Brain microvascular endothelial cell (primary cell): ENCODE results near the gene PPP2R3B.

ENCODE experiments used
- DNase-seq: peaks from one replicate; pipeline ENCODE4 v3.0.0-alpha.2; 2020
- H3K27ac ChIP-seq: fragments of 250-450 bp; sonication (Bioruptor Pico); 2 replicates; pipeline ENCODE4 v1.5.1; 2020; ENCODE audit warnings: mild to moderate bottlenecking, moderate library complexity
- H3K27me3 ChIP-seq: fragments of 250-450 bp; sonication (Bioruptor Pico); replicated peaks from 2 replicates; pipeline ENCODE4 v1.5.1; 2020; ENCODE audit warnings: mild to moderate bottlenecking
- H3K36me3 ChIP-seq: fragments of 250-450 bp; sonication (Bioruptor Pico); replicated peaks from 2 replicates; pipeline ENCODE4 v1.5.1; 2020; ENCODE audit warnings: mild to moderate bottlenecking
- H3K4me3 ChIP-seq: 2 replicates; pipeline ENCODE4 v1.5.1; 2011; ENCODE audit warnings: low read depth, mild to moderate bottlenecking, control low read depth, low read length, moderate library complexity
- in situ Hi-C: cut with HindIII; loops from 2 replicates; pipeline ENCODE4 v1.10.0; 2017; ENCODE audit warnings: low sequenced_read_pairs, low pct_ligation_motif_present
- TF ChIP-seq, protein P1 (sequence below): IDR thresholded peaks from 2 replicates; pipeline ENCODE4 v1.5.1; 2011; ENCODE audit warnings: low read depth, mild to moderate bottlenecking, moderate library complexity, low read length, control low read depth, inconsistent platforms; ENCODE audit errors: missing control alignments

PPP2R3B gene

DNA sequence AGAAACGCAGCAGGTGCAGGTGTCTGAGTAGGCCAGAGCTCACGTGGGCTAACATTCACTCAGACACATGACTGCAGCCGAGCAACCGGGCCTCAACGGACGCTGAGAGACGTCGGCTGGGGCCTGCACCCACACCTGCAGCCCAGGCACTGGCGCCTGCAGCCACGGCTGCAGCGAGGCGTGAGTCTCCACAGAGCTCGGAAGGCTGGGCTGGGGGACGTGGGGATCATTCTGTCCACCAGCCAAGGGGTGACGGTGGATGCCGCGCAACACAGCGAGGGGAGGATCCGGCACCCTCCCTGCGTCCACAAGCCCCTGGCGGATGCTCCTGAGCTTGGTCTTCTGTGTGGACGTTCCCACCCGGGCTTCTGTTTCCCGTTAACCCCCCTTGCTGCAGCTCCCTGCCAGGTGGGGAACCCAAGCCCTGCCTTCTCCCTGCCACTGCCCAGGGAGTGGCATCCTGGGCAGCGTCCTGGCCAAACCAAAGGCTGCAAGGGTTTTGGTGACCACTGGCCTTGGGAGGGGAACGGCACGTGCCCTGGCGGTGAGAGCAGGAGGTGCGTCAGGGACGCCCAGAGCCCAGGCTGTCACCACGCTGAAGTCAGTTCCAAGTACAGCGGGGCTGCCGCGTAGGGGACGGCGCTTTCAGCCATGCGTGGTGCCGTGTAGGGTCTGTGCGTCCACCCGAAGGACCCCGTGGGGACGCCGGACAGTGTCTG, 16.3 kb downstream of the PPP2R3B start:
- TF ChIP-seq, protein P1, sequence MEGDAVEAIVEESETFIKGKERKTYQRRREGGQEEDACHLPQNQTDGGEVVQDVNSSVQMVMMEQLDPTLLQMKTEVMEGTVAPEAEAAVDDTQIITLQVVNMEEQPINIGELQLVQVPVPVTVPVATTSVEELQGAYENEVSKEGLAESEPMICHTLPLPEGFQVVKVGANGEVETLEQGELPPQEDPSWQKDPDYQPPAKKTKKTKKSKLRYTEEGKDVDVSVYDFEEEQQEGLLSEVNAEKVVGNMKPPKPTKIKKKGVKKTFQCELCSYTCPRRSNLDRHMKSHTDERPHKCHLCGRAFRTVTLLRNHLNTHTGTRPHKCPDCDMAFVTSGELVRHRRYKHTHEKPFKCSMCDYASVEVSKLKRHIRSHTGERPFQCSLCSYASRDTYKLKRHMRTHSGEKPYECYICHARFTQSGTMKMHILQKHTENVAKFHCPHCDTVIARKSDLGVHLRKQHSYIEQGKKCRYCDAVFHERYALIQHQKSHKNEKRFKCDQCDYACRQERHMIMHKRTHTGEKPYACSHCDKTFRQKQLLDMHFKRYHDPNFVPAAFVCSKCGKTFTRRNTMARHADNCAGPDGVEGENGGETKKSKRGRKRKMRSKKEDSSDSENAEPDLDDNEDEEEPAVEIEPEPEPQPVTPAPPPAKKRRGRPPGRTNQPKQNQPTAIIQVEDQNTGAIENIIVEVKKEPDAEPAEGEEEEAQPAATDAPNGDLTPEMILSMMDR = no peak
- H3K36me3 ChIP-seq = no peaks in the 10 kb centered on the region
- H3K27ac ChIP-seq = no peak overlapping the region
- H3K4me3 ChIP-seq = no peak overlapping the region
- no peak for DNase-seq
- in situ Hi-C loops = no loop called here
- H3K27me3 ChIP-seq = peaks cover 8% of the 10 kb centered on the region

DNA sequence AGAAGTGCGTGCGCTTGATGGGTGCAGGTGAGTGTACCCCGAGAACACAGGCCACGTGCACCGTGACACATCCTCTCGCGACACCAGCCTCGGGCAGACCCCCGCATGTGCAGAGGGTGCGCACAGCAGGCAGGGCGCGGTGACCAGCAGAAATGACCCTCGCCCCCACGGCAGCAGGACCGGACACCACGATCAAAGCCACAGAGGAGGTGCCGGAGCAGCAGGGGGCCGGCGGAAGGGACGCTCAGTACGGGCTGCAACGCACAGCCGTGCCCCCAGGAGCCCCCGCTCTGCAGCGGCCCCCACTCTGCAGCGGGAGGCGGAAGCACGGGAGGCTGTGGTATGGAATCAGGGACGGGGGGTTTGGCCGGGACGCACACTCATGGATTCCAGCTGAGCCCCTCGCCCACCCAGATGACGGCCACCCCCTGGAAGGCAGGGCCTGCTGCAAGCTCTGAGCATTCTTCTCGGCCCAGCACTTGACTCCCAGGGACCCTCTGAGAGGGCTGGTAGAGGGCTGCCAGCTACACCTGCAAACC, 17.1 kb downstream of the PPP2R3B start:
- no peak overlapping the region for H3K4me3 ChIP-seq
- TF ChIP-seq, protein P1 = no peak
- no peak for DNase-seq
- H3K36me3 ChIP-seq = no peaks in the 10 kb centered on the region
- no peak overlapping the region for H3K27ac ChIP-seq
- H3K27me3 ChIP-seq = peaks cover 8% of the 10 kb centered on the region
- in situ Hi-C loops = no loop called here

- no peak overlapping the region for H3K27ac ChIP-seq
- in situ Hi-C loops = no loop called here
- TF ChIP-seq, protein P1 = peak; percentile 1
- peaks cover 8% of the 10 kb centered on the region for H3K27me3 ChIP-seq
- no peak overlapping the region for H3K4me3 ChIP-seq
- DNase-seq = peak; percentile 42
- H3K36me3 ChIP-seq = no peaks in the 10 kb centered on the region
Measured at GRCh38 chrX:368811-369562, 17.7 kb downstream of the PPP2R3B start.

DNA sequence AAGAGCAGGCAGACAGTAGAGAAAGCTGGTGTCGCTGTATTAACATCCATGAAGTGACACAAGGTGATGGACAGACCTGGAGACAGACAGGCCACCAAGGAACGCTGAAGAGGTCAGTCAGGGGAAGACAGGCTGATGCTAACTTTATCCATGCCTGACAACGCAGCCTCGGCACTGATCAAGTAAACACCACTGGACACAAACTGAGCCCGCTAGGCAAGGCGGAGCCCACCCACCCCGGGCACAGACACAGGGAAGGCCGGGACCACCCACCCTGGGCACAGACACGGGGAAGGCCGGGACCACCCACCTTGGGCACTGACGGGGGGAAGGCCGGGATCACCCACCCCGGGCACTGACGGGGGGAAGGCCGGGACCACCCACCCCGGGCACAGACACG, 18.8 kb downstream of the PPP2R3B start:
- Histone ChIP-seq H3K27ac (no peak overlapping the region), H3K27me3 (peaks cover 6% of the 10 kb centered on the region), H3K36me3 (no peaks in the 10 kb centered on the region), H3K4me3 (no peak overlapping the region)
- TF ChIP-seq, protein P1 = no peak
- in situ Hi-C loops = no loop called here
- DNase-seq = no peak

DNA sequence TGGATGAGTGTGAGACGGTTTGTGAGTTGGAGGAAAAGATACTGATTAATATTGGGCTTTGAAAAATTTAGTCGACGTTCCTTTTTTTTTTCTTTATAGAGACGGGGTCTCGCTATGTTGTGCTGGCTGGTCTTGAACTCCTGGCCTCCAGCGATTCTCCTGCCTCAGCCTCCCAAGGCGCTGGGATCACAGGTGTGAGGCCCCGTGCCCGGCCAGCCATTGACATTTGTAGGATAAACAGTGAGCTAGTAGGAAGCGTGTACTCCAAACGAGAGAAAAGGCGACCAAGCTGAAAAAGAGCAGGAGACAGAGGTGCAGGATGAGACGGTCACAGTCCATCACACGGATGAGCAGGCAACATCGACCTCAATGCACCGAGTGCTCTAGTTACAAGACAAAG, 19.4 kb downstream of the PPP2R3B start:
- in situ Hi-C loops = no loop called here
- Histone ChIP-seq H3K27ac (no peak overlapping the region), H3K4me3 (no peak overlapping the region), H3K27me3 (peaks cover 4% of the 10 kb centered on the region), H3K36me3 (no peaks in the 10 kb centered on the region)
- no peak for DNase-seq
- TF ChIP-seq, protein P1 = no peak
